T-helper 9 cell (primary cell): ENCODE data around the gene AHNAK.
"Not testable (repeated sequence)": the region's sequence is repeated elsewhere in the genome, so short reads cannot be mapped to it uniquely, and the experiment has no call there.

ENCODE experiments used
- DNase-seq: peaks from one replicate; pipeline ENCODE4 v3.0.0-alpha.2; 2020

AHNAK gene

GRCh38 chr11:62400760-62401159 lies 145.8 kb downstream of the AHNAK start:
- DNase-seq = no peak

DNA sequence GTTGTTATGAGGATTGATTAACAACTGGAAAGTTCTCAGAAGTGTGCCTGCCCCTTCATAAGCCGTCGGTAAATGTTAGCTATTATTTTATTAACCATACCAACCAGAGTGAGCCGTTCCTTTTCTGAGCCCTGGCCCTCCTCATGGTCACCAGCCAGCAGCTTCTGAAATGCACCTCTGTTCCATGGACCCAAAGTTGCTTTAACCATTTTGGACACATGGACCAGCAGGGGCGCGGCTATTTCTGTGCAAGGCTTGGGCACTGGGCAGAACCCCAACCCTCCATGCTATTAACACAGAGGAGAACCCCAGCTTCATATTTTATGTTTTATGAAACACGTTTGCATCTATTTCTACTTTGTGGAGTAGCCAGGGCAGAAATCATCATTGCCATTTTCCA lies 146.3 kb downstream of the AHNAK start:
- DNase-seq = no peak

GRCh38 chr11:62399878-62400266 lies 146.7 kb downstream of the AHNAK start:
- no peak for DNase-seq

GRCh38 chr11:62399172-62399877 lies 147.3 kb downstream of the AHNAK start:
- no peak for DNase-seq

- DNase-seq = no peak
These were observed 148.3 kb downstream of the AHNAK start for GRCh38 chr11:62398011-62398994.

- no peak for DNase-seq
These were observed 150.6 kb downstream of the AHNAK start for GRCh38 chr11:62395885-62396551.

GRCh38 chr11:62394825-62395538 lies 151.6 kb downstream of the AHNAK start:
- peak; percentile 10 for DNase-seq

GRCh38 chr11:62393735-62394134 lies 152.9 kb downstream of the AHNAK start:
- DNase-seq = no peak

- no peak for DNase-seq
These were observed 153.5 kb downstream of the AHNAK start for GRCh38 chr11:62393061-62393611.

DNA sequence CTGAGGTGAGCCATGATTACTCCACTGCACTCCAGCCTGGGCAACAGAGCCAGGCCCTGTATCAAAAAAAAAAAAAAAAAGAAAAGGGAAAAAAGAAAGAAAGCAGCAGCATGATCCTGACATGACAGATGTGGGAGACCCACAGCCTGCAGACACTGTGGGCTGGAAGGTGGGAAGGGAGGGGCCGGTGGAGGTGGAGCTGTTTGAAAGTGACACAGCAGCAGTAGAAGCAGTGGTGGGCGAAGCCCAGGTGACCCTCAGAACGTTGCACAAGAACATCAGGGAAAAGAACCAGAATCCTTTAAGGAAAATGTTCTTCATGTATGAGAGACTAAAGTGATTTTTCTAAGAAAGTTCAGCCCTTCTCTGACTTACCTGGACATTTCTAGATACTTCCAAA lies 154.1 kb downstream of the AHNAK start:
- no peak for DNase-seq

- no peak for DNase-seq
These were observed 154.8 kb downstream of the AHNAK start for GRCh38 chr11:62391642-62392425.

- DNase-seq = no peak
These were observed 155.9 kb downstream of the AHNAK start for GRCh38 chr11:62390722-62391121.

DNA sequence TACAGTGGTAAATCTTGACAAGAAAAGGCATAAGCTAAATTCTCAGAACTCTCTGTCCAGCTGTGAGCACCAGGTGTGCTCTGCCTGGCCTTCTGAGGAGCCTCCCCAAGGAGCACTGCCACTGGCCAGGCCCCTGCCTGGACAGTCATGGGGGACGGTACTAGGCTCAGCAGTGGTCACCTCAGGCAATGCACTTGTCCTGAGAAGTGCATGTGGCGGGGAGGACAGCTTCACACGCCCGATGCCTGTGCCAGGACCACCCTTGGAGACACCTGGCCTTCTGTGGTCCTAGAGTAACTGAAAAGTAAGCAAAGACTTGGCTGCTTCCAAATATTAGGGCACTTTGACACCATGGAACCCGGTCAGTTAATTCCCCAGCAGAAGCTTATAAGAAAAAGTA lies 156.4 kb downstream of the AHNAK start:
- DNase-seq = no peak

- DNase-seq = no peak
These were observed 157.6 kb downstream of the AHNAK start for GRCh38 chr11:62388999-62389398.

DNA sequence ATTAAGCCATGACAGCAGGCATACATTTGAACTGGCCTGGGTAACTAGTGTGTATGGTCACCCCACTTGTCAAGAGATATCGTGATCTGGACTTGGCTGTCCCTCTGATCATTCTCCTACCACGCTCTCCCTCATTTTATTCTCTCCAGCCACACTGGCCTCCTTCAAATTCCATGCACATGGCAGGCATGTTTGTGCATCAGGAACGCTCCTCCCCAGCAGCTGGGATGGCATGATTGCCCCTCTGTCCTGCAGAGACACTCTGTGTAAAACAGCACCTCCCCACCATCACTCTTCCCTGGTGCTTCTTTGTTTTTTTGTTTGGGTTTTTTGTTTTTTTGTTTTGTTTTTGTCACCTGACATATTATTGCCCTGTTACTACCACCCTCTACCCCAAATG lies 159.2 kb downstream of the AHNAK start:
- DNase-seq = no peak

GRCh38 chr11:62386083-62386482 lies 160.5 kb downstream of the AHNAK start:
- DNase-seq = not testable (repeated sequence)

DNA sequence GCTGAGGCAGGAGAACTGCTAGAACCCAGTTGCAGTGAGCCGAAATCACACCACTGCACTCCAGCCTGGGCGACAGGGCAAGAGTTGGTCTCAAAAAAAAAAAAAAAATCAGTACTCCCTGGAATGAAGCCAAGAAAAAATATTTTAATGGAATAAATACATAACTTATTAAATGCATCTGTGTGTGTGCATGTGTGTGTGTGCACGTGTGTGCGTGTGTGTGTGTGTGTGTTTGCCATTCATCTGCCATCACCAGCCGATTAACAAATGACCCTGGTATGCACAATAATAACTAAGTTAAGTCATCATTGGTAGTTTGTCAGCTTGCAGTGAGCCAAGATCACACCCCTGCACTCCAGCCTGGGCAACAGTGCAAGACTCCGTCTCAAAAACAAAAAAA lies 162.8 kb downstream of the AHNAK start:
- no peak for DNase-seq
